HEK293T (cell line): ENCODE results near the gene MIPOL1.

Experiments used
- ARNT ChIP-seq: fragments of 450-650 bp; IDR thresholded peaks from 2 replicates; pipeline ENCODE4 v1.6.1; 2017; ENCODE audit warnings: mild to moderate bottlenecking
- BHLHE40 ChIP-seq: fragments of 450-650 bp; IDR thresholded peaks from 2 replicates; pipeline ENCODE4 v1.6.1; 2016; ENCODE audit warnings: mild to moderate bottlenecking, moderate library complexity, borderline replicate concordance
- FOXA1 ChIP-seq: fragments of 450-650 bp; IDR thresholded peaks from 2 replicates; pipeline ENCODE4 v1.6.1; 2016; ENCODE audit warnings: mild to moderate bottlenecking
- HDGF ChIP-seq: fragments of 450-650 bp; IDR thresholded peaks from 2 replicates; pipeline ENCODE4 v1.6.1; 2017; ENCODE audit warnings: antibody characterized with exemption, borderline replicate concordance
- LEF1 ChIP-seq: fragments of 450-650 bp; IDR thresholded peaks from 2 replicates; pipeline ENCODE4 v1.6.1; 2017; ENCODE audit warnings: mild to moderate bottlenecking, borderline replicate concordance
- NFRKB ChIP-seq: fragments of 450-650 bp; IDR thresholded peaks from 2 replicates; pipeline ENCODE4 v1.6.1; 2016; ENCODE audit warnings: mild to moderate bottlenecking, moderate library complexity
- SUZ12 ChIP-seq: fragments of 450-650 bp; IDR thresholded peaks from 2 replicates; pipeline ENCODE4 v1.6.1; 2016; ENCODE audit warnings: mild to moderate bottlenecking
- TARDBP ChIP-seq: fragments of 450-650 bp; IDR thresholded peaks from 2 replicates; pipeline ENCODE4 v1.6.1; 2016

GRCh38 chr14:37157987-37158386, 39.8 kb upstream of the MIPOL1 start:
- TF ChIP-seq HDGF (no peak), ARNT (no peak), TARDBP (no peak), FOXA1 (no peak), SUZ12 (no peak), LEF1 (no peak), NFRKB (no peak), BHLHE40 (no peak)
